GM21381 (cell line): Measurements from ENCODE around the gene MSANTD1.

Experiments
- ATAC-seq: cut with Tn5 transposase; IDR thresholded peaks from one replicate; pipeline ENCODE4 v1.9.1; 2021; ENCODE audit warnings: mild to moderate bottlenecking, moderate library complexity; ENCODE audit not compliant: unreplicated experiment

Gene MSANTD1

DNA sequence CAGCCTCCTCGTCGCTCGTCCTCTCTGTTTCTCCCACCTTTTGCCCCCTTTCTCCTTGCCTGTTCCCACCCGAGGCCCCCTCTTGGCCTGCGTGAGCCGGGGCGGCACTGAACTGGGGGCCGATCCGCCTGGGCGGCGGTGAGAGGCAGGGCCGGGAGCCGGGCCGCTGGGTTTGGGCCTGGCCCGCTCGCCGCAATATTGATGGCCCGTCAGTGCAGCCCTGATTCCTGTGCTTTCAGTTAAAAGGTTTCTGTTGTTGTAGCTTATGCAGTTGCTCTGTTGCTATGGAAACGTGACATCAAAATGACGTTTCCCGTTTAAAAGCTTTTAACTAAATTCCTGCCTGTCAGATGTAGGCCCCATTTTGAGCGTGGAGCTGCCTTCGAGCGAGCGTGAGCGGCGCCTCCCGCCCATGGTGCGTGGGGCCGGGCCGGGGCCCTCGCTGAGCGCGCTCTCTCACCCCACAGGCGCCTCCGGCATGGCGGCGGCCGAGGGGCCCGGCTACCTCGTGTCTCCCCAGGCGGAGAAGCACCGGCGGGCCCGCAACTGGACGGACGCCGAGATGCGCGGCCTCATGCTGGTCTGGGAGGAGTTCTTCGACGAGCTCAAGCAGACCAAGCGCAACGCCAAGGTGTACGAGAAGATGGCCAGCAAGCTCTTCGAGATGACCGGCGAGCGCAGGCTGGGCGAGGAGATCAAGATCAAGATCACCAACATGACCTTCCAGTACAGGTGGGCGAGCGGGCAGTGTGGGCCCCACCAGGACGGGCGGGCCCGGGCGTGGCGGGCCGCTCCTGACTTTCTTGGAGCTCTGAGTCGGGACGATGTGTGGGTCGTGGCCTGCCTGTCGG, at the start of gene MSANTD1:
Gene MSANTD1, plus strand, starts transcription at position 349 of the 851 bp plus-strand sequence. Its CDS starts 64 bp downstream, at position 413.
- ATAC-seq, result no peak

- no peak for ATAC-seq
These were observed 49.1 kb upstream of the MSANTD1 start for GRCh38 chr4:3199653-3200422.

DNA sequence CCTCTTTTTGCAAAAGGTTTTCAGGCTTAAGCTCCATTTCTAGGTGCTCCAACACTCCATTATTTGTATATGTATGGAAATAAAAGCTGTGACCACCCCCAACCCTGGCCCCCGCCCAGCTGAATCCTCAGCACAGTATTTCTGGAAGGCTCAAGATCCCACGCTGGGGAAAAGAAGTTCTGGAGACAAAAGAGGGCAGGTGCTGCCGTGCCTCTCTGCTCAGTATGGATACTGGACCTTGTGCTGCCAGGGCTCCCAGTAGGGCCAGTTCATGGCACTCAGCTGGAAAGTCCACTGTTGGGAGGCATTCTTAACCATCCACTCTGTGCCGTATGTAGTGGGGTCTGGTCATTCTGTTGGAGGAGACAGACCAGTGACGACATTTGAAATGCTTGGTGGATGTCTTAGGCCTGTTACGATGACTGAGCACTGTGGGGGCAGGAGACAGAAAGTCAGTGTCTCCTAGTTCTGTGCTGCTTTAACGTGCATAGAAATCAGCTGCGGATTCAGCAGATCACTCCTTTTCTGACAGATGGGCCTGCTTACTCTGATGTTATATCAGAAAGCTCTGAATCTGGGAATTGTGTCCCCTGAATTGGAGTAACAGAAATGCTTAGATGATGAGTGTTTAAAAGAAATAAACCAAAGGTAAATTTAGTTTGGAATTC, 48.4 kb upstream of the MSANTD1 start:
- no peak for ATAC-seq

GRCh38 chr4:3201718-3202702, 46.9 kb upstream of the MSANTD1 start:
- ATAC-seq, result peak; percentile 64

DNA sequence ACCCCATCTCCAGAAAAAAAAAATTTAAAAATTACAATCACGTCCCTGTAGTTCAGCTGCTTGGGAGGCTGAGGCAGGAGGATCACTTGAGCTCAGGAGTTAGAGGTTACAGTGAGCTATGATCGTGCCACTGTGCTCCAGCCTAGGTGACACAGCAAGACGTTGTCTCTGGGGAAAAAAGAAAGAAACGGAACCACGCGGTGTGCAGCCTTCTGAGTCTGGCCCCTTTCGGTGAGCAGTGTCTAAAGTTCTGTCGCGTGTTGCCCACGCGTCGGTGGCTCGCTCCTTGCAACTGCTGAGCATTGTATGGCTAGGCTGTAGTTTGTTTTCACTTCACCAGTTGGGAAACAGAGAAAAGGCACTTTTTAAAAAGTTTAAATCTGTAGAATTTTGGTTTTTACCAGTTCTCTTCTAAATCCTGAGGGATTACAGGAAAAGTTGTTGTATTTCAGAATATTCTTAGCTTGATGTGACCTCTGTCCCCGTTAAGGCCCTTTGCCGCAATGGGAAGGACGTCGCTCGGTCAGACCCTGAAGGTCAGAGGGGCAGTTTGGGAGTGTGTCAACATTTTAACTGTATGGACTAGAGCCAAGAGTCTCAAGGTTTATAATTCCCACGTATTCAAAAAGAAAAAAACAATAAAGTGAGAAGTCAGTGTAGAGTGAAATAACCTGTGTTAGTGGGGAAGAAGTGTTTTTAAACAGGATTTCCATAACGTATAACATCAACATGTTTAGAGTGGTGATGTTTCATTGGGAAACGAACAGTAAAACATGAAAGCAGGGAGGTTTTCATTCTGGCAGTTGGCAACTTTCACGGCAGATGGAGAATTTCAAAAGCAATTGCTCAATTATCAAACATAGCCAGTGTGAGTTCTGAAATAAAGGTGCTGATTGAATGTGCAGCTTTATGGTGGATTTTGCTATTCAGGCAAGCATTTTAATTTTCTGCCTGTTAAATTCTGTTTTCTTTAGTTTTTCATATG, 45.8 kb upstream of the MSANTD1 start:
- peak; percentile 13 for ATAC-seq

GRCh38 chr4:3203971-3204431, 45.0 kb upstream of the MSANTD1 start:
- ATAC-seq, result no peak

DNA sequence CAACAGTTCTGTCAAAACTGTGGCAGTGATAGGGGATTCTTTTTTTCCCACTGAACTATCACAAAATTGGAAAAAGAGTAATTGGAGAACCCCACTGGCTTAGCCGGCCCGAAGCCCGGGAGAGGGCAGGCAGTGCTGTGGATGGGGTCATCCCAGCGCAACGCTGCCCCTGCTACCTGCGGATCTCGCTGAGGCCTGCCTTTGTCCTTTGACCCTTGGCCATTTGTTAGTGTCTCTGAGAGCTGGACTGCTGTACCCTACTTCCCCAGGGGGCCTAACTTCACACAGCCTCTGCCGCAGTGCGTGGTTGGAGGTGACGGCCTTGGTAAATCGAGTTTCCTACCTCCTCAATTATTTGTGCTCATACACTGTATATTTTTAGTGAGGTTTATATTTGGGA, 43.0 kb upstream of the MSANTD1 start:
- ATAC-seq, result no peak

DNA sequence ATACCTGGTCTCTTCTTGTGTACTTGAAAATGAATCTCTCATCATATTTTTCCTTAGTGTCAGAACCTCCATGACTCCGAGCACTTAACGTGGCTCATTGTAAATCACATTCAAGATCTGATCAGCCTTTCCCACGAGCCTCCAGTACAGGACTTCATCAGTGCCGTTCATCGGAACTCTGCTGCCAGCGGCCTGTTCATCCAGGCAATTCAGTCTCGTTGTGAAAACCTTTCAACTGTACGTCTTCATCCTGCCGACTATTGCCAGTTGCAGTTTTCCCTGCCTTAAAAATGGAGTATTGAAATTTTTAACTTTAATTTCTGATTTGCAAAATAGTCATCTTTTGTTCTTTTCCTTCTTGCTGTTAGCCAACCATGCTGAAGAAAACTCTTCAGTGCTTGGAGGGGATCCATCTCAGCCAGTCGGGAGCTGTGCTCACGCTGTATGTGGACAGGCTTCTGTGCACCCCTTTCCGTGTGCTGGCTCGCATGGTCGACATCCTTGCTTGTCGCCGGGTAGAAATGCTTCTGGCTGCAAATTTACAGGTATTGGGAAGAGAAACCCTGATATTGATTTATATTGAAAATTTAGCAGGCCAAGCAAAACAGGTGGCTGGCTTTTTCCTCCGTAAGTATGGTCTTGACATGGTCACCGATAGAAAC, 42.4 kb upstream of the MSANTD1 start:
- ATAC-seq, result no peak

- ATAC-seq, result no peak
These were observed 41.4 kb upstream of the MSANTD1 start for GRCh38 chr4:3207531-3208037.

- no peak for ATAC-seq
These were observed 40.1 kb upstream of the MSANTD1 start for GRCh38 chr4:3208826-3209225.

- no peak for ATAC-seq
These were observed 39.2 kb upstream of the MSANTD1 start for GRCh38 chr4:3209551-3210325.

DNA sequence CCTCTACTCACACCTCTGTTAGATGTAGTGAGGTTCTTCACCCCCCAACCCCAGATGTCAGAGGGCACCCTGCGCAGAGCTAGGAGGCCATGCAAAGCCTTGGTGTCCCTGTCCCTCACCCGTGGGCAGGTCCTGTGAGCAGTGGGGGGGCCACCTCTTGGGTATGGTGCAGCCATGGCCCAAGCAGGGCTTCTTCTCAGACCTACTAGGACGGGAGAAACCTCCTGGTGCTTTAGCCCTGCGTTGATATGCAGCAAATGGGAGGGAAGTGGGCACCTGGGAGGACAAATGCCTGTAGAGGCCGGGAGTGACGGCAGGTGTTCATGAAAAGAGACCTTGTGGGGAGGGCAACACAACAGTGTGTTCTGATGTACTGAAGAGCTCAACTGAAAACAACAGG, 38.5 kb upstream of the MSANTD1 start:
- ATAC-seq, result no peak

DNA sequence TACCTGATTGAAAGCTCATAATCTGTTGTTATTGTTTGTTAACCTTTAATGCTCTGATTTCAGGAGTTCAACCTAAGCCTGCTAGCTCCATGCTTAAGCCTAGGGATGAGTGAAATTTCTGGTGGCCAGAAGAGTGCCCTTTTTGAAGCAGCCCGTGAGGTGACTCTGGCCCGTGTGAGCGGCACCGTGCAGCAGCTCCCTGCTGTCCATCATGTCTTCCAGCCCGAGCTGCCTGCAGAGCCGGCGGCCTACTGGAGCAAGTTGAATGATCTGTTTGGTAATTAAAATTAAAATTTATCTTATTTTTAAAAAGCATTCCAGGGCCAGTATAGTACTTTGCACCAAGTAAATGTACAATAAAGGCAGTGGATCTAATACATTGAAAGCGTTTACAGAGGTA, 37.1 kb upstream of the MSANTD1 start:
- no peak for ATAC-seq

- ATAC-seq, result no peak
These were observed 36.4 kb upstream of the MSANTD1 start for GRCh38 chr4:3212391-3213105.

- no peak for ATAC-seq
These were observed 35.9 kb upstream of the MSANTD1 start for GRCh38 chr4:3213106-3213425.

DNA sequence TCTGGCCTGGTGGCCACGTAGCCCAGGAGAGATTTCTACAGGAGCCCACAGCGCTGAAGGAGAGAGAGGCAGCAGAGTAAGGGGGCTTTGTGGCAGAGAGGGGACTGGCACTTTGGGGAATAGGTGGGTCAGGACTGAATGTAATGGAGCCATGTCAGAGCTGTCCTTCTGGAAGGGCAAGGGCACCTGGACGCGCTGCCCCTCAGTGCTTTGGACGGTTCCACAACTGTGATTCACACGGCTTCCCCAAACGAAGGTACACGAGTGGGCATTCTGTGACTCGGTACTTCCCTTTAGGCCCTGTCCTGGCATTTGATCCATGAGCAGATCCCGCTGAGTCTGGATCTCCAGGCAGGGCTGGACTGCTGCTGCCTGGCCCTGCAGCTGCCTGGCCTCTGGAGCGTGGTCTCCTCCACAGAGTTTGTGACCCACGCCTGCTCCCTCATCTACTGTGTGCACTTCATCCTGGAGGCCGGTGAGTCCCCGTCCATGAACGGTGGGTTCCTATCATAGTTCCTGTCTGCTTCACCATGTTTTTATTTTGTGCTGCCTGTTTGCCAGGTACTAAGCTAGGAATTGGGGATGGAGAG, 35.2 kb upstream of the MSANTD1 start:
- ATAC-seq, result no peak

- no peak for ATAC-seq
These were observed 33.7 kb upstream of the MSANTD1 start for GRCh38 chr4:3215256-3215655.
